ENCODE measurements around the gene LCN15.
"Not testable (repeated sequence)": the region's sequence is repeated elsewhere in the genome, so short reads cannot be mapped to it uniquely, and the experiment has no call there.

LCN15 gene

DNA sequence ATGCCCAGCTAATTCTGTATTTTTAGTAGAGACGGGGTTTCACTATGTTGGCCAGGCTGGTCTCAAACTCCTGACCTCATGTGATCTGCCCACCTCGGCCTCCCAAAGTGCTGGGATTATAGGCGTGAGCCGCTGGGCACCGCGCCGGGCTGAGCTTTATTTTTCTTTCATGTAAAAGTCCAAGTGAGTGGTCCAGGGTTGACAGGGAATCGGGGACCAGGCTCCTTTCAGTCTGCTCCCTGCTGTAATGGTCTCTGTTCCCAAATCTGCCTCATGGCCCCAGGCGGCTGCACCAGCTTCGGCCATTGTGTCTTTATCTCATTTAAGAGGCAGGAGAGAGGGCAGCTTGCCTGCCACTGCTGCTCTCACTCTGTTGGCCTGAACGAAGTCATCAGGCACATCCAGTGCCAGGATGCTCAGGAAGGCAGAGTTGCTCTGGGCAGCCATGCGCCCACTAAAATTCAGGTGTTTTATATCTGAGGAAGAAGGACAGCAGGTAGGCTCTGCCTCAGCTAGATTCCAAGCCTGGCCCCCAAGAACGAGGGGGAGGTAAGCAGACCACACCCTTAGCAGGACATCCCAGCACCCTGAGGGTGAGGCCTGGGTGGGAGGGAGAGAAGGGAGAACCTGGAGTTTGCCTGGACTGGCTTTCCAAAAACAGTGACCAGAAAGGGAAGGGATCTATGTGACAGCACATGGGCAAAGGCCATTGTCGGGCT, 30.1 kb upstream of the LCN15 start:
- no peak for DNase-seq (ENCODE audit: low read depth in 2 of 2)

DNA sequence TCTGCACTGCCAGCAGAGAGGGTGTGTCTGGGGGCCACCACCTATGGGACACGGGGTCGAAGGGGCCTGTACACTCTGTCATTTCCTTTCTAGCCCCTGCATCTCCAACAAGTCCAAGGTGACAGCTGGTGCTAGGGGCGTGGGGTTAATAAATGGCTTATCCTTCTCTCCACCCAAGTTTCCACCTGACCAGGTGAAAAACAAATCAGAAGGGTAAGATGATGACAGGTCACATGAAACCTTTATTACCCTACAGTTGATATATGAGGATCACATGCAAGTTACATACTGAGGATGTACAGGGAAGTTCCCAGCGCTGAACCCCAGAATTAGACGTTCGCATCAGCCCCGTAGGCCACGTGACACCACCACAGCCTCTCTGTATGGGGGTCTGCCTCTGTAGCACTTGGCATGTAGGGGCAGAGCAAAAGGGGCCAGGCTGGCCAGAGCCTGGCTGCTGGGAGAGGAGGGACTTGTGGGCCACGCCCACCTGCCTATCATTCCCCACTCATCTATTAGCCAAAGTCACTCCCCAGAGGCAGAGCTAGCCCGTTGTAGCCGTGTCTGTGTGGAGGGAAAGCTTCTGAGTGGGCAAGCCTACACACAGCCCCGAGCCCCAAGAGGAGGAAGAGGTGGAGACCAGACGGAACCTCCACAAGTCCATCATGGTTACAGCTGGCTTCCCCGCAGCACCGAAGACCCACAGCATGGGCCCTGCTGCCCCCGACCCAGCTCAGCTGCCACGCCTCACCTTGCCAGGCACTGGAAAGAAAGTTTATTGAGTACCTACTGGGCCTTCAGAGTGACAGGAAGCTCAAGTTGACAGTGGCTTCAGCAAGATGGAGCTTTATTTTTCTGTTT, 29.0 kb upstream of the LCN15 start:
- DNase-seq (ENCODE audit: low read depth in 2 of 2) = no peak

DNA sequence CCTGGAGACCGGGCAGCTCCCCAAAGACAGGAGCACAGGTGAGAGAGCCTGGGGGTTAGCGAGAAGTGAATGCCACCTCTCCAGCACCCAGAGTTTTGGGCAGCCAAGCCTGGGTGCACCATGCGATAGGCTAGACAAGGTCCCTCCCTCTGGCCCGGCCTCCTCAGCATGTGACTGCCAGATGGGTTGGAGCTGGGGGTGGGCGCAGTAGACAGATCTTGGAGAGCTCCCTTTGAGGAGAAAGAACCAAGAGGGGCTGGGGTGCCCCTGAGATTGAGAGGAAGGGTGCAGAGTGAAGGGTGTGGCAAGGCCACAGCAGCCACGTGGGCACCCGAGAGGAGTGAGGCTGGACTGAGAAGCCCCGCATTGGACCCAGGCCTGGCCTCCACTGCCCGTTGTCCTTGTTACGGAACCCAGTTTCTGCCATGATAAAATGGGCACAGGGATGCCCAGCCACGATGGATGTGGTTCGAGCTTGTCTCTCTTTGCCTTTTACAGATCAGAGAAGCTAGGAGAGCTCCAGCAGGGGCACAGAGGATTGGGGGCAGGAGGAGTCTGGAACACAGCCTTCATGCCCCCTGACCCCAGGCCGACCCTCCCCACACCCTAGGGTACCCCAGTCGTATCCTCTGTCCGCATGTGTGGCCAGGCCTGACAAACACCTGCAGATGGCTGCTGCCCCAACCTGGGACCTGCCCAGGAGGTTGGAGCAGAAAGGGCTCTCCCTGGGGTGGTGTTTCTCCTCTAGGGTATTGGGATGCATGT, 28.2 kb upstream of the LCN15 start:
- no peak for DNase-seq (ENCODE audit: low read depth in 2 of 2)

DNA sequence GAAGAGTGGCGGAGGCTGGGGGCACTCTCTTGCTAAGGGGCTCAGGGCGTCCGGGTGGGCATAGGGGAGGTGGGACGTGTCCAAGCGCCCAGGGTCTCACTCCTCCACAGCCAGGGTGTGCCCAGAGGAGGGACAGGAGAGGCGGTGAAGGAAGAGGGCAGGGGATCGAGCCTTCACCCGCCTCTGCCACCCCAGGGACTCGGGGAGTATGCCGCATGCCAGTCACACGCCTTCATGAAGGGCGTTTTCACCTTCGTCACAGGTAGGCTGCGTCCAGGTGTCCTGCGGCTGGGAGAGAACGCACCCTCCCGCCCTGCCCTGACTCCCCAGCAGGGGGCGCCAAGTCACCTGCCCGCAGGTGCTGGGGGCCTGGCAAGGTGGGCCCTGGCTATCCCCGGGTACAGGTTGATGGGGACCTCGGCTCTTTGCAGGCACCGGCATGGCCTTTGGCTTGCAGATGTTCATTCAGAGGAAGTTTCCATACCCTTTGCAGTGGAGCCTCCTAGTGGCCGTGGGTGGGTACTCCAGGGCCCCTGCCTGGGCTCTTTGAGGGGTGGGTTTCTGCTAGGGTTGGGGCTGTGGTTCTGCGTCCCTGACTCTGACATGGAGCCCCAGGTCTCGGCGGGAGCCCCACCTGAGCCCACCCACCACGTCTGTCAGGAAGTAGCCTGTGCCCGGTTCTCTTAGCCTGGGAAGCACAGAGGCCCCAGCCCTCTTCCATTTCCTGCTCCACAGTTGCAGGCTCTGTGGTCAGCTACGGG, 27.4 kb upstream of the LCN15 start:
- peak in 1 of 2 donors; percentile 38 for DNase-seq (ENCODE audit: low read depth in 2 of 2)

DNA sequence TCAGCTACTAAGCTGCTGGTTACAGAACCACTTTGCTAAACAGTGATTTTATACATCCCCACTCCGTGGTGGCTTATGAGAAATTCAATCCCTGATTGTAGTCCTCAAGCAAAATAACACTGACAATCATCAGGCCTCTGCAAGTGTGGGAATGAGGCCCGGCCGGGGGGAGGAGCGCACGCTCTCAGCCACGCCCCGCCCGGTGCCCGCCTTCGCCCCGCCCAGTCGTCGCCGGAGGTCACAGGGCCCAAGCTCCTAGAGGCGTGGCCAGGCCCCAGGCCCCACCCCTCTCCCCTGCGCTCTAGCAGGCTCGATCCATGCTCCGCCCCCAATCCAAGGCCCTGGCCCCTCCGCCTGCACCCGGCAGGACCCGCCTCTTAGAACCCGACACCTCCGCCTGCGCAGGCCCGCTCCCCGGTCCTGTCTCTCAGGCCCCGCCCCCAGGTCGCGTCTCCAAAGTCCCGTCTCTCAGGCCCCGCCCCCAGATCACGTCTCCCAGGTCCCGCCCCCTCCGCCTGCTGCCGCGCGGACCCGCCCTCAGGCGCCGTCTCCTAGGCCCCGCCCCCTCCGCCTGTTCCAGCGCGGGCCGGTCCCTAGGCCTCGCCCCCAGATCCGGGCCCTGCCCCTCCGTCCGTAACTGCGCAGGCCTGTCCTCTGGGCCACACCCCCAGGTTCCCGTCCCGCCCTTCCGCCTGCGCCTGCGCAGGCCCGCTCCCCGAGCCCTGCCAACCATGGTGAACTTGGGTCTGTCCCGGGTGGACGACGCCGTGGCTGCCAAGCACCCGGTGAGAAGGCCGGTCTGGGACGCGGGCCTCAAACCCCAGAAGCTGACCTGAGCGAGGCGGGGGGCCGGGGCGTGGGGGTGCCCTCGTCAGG, 26.6 kb upstream of the LCN15 start, which contains the start of gene TMEM141:
Gene TMEM141 (plus strand): TSS at position 705 of the 876 bp plus-strand sequence. CDS start 27 bp downstream, at position 732.
- DNase-seq (ENCODE audit: low read depth in 2 of 2) = peak; percentile 100

DNA sequence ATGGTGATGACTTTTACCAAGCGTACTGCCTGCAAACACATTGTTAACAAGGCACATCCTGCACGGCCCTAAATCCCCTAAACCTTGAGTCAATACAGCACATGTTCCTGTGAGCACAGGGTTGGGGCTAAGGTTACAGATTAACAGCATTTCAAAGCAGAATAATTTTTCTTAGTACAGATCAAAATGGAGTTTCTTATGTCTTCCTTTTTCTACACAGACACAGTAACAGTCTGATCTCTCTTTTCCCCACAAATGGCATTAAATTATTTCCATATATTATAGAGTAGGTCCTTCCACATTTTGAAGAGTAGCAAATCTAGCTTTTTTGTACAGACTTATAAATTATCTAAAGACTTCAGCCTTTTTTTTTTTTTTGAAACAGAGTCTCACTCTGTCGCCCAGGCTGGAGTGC, 25.2 kb upstream of the LCN15 start:
- no peak for DNase-seq (ENCODE audit: low read depth in 2 of 2)

DNA sequence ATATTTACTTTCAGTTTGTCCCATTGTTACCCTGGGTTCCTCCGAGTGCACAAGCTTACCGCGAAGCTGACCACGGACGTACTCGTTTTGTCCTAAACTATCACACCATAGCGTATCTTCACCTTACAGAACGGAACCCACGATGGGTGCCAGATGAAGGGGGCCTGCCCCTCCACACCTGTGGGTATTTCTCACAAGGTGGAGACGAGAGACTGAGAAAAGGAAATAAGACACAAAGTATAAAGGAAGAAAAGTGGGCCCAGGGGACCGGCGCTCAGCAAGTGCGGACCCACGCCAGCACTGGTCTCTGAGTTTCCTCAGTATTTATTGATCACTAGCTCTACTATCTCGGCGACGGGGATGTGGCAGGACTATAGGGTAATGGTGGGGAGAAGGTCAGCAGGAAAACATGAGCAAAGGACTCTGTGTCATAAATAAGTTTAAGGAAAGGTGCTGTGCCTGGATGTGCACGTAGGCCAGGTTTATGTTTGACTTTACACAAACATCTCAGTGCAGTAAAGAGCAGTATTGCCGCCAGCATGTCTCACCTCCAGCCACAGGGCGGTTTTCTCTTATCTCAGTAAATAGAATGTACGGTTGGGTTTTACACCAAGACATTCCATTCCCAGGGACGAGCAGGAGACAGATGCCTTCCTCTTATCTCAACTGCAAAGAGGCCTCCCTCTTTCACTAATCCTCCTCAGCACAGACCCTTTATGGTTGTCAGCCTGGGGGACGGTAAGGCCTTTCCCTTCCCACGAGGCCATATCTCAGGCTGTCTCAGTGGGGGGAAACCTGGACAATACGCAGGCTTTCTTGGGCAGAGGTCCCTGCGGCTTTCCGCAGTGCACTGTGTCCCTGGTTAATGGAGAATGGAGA, 24.6 kb upstream of the LCN15 start:
- DNase-seq (ENCODE audit: low read depth in 2 of 2) = not testable (repeated sequence)

DNA sequence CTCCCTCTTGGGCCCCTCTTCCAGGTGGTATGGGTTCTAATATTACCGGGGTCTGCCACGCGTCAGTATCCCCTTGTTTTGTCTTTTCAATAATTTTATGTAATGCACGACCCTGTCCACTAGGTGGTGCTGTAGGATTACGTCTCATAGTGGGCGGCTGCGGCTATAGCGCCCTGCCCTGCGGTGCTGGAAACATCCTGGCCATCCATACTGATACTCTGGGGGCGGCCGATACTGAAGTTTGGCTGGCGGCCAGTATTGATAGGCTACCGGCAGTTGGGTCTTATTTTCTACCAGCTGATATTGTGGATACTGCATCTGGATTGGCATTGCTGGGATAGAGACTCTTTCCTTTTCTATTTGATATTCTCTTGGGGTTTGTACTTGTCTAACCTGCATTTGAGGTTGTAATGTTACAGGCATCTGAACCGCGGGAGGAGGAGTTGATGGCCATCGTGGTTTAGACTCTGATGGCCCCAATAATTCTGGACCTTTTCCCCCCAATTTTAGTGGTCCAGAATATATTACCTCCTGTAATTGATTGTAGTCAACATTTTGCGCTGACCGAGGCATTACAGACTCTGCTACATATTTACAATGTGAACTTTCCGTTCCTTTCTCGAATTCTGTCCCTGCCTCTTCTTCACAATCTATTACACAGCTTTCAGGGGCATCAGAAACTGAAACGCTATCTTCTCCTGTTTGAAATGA, 23.5 kb upstream of the LCN15 start:
- peak; percentile 62 to 63 for DNase-seq (ENCODE audit: low read depth in 2 of 2)

DNA sequence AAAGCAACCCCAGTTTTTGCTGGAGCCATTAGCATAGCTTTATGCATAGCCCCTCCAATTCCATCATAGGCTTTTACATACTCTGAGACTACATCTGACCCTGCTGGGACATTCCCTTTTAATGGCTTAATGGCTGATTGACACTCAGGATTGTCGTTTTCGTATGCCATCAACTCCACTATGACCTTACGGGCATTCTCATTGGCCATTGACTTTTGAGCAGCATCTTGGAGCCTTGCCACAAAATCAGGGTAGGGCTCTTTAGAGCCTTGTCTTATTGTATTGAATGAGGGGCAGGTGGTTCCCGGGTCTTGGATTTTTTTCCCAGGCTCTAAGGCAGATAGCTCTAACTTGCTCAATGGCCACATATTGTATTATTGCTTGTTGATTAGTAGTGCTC, 22.7 kb upstream of the LCN15 start:
- not testable (repeated sequence) for DNase-seq (ENCODE audit: low read depth in 2 of 2)

DNA sequence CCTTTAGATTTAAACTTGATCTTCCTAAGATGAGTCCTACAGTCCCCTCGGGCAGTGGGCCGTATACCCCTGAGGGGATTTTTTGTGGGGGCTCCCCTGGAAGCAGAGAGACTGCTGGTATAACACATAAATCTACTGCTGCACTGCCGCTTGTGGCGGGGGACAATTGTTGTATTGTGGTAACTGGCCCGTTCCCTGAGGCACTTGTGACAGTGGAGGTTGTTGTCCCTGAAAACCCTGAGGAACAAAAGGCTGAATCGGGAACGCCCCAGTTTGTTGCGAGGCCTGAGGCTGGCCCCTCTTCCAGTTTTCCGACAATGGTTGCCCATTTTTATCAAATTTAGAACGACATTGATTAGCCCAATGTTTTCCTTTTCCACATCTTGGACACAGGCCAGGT, 22.1 kb upstream of the LCN15 start:
- DNase-seq (ENCODE audit: low read depth in 2 of 2) = no peak

DNA sequence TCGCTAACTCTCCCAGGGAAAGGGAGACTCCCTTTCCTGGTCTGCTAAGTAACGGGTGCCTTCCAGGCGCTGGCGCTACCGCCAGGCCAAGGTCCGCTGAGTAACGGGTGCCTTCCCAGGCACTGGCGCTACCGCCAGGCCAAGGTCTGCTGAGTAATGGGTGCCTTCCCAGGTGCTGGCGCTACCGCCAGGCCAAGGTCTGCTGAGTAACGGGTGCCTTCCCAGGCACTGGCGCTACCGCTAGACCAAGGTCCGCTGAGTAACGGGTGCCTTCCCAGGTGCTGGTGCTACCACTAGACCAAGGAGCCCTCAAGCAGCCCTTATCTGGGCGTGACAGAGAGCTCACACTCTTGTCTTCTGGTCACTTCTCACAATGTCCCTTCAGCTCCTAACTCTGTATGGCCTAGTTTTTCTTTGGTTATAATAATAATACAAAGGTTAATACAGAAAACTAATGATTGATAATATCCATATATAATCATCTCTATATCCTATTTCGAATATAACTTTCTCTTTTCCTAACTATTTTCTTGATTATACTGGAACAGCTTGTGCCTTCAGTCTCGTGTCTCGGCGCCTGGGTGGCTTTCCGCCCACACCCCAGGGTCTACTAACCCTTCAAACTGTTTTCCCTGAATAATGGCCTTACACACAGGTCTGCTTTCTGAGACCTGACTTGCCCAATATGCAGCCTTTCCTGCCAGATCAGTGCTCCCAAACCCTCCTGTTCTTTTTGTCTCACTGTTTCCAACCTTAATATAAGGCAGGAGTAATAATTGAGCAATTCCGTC, 21.4 kb upstream of the LCN15 start:
- not testable (repeated sequence) for DNase-seq (ENCODE audit: low read depth in 2 of 2)

DNA sequence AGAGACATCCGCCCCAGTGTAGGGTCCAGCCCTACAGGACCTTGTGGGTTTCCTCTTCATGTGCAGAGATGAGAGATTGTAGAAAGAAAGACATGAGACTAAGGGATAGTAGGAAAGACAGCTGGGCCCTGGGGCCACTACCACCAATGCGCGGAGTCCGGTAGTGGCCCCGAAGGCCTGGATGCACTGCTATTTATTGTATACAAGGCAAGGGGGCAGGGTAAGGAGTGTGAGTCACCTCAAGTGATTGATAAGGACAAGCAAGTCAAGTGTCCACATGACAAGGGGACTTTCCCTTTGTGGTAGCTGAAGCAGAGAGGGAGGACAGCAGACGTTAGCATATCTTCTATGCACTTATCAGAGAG, 20.7 kb upstream of the LCN15 start:
- DNase-seq (ENCODE audit: low read depth in 2 of 2) = no peak

DNA sequence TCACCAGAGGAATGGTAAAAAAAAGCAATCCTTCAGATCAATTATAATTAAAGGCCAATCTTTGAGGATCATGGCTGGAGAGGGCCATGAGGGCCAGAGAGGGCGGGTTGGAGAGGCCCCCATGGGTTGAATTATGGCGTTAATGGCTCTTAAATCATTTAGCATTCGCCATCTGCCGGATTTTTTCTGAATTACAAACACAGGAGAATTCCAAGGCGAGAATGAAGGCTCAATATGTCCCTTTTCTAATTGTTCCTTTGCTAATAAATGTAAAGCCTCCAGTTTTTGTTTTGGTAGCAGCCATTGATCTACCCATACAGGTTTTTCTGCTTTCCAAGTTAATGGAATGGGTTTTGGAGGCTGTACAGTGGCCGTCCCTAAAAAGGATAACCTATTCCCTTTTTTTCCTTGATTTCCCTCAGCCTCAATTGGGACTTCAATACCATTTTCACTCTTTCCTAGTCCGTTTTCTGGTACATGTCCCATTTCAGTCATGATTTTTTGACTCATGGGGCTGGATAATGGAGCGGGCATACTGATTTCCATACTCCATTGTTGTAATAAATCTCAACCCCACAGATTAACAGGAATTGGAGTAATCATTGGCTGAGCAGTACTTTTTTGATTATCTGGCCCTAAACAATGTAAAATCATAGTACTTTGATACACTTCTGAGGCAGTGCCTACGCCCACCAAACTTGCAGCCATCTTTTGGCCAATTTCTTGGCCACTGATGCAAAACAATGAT, 20.1 kb upstream of the LCN15 start:
- DNase-seq (ENCODE audit: low read depth in 2 of 2) = no peak

DNA sequence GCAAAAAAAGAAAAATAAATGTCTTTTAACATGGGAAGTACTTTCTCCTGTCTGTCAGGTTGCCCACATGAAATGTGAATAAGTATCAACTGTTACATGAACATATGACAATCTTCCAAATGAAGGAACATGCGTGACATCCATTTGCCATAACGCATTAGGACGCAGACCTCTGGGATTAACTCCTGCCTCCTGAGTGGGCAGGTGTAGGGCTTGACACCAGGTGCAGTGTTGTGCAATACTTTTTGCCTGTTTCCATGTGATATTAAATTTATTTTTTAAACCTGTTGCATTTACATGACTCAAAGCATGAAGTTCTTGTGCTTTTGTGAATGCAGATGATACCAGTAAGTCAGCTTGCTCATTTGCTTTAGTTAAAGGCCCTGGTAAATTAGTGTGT, 18.1 kb upstream of the LCN15 start:
- DNase-seq (ENCODE audit: low read depth in 2 of 2) = no peak

DNA sequence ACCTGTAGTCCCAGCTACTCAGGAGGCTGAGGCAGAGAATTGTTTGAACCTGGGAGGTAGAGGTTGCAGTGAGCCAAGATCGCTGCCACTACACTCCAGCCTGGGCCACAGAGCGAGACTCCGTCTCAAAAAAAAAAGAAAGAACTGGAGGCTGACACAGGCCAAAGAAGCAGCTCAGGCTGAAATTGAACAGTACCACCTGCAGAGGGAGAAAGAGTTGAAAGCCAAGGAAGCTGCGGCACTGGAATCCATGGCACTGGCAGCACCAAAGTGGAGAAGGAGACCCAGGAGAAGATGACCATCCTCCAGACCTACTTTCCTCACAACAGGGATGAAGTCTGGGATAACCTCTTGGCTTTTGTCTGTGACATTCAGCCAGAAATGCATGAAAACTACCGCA, 15.5 kb upstream of the LCN15 start:
- no peak for DNase-seq (ENCODE audit: low read depth in 2 of 2)

DNA sequence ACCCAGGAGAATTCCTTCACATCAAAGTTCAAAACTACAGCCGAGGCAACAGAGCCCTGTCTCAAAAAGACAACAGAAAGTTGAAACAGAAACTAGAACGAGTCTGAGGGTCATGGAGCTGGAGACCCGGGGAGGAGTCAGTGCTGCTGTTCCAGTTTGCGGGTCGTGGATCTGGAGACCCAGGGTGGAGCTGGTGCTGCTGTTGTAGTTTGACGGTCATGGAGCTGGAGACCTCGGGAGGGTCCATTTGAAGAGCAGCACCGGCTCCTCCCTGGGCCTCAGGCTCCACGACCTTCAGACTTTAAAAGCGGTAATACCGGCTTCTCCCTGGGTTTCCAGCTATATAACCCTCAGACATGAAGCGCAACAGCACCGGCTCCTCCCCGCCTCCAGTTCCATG, 13.0 kb upstream of the LCN15 start:
- DNase-seq (ENCODE audit: low read depth in 2 of 2) = no peak

DNA sequence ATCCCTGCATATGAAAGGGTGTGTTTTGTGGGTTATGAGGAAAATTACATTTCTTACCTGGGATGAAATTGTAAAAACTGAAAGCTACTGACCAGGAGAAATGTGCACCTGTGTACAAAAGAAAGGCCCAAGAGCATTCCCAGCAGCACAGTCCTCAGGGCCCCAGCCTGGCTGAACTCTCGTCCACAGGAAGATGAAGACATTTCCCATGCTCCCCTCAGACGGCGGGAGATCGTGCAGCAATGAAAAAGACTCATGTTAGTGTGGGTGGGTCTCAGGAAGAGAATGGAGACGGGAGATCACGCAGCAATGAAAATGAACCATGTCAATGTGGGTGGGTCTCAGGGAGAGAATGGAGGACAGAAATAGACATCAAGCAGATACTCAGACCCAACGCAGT, 12.6 kb upstream of the LCN15 start:
- DNase-seq (ENCODE audit: low read depth in 2 of 2) = no peak

Measured in stimulated activated CD8-positive, alpha-beta memory T cell treated with anti-CD3 and anti-CD28 coated beads, Interleukin-15, amount 100 ng/mL, for 48 hours (primary cell).